IPS-18a (cell line): ENCODE data around the gene DNASE1L3.
A peak's percentile ranks its signal among the peaks of the same experiment; 100 is the strongest.
"Not testable (repeated sequence)": the region's sequence is repeated elsewhere in the genome, so short reads cannot be mapped to it uniquely, and the experiment has no call there.

Experiments
- H3K27ac ChIP-seq: one replicate; pipeline ENCODE4 v1.5.1; 2013; ENCODE audit warnings: low read length
- H3K27me3 ChIP-seq: one replicate; pipeline ENCODE4 v1.6.1; 2013; ENCODE audit warnings: mild to moderate bottlenecking, low read length; ENCODE audit not compliant: control insufficient read depth, insufficient read depth
- H3K36me3 ChIP-seq: one replicate; pipeline ENCODE4 v1.6.1; 2013; ENCODE audit warnings: low read depth, low read length; ENCODE audit not compliant: control insufficient read depth
- H3K4me1 ChIP-seq: one replicate; pipeline ENCODE4 v1.6.1; 2013; ENCODE audit warnings: low read depth, low read length; ENCODE audit not compliant: control insufficient read depth
- H3K4me3 ChIP-seq: one replicate; pipeline ENCODE4 v1.5.1; 2013; ENCODE audit warnings: low read length
- H3K9ac ChIP-seq: one replicate; pipeline ENCODE4 v1.6.1; 2013; ENCODE audit warnings: mild to moderate bottlenecking, low read length, moderate library complexity
- H3K9me3 ChIP-seq: one replicate; pipeline ENCODE4 v1.6.1; 2013; ENCODE audit warnings: low read depth, low read length; ENCODE audit not compliant: control insufficient read depth

DNASE1L3 gene

DNA sequence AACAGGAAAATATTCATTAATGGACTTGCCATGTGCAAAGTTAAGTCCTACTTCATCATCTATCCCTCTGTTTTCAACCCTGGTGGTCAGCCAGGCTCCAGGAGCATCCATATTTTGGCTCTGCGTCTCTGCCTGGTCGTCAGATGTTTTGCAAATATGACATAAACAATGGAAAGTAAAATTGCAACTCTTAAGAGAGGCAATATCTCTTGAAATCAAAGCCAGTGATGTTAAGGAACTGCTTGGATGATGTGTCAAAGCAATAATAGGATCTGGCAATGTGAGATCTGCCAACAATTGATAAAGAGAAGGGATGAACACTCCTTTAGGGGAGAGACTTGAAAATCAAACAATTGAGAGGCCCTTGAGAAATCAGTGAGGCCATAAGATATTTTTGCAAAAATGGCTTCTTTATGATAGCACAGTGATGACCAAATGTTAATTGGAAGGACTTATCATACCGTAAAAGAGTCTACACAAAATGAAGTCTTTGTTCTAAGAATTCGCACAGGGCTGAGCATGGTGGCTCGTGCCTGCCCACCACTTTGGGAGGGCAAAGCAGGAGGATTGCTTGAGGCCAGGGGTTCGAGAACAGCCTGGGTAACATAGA is 33.3 kb upstream of the DNASE1L3 start:
- Histone ChIP-seq H3K9ac (no peak overlapping the region), H3K4me1 (no peaks in the 10 kb centered on the region), H3K27me3 (peaks cover 8% of the 10 kb centered on the region), H3K36me3 (no peaks in the 10 kb centered on the region), H3K27ac (no peak overlapping the region), H3K9me3 (no peaks in the 10 kb centered on the region), H3K4me3 (no peak overlapping the region)

GRCh38 chr3:58242860-58243259 is 32.1 kb upstream of the DNASE1L3 start:
- not testable (repeated sequence) for H3K9ac ChIP-seq, H3K9me3 ChIP-seq, H3K4me1 ChIP-seq, H3K4me3 ChIP-seq, H3K36me3 ChIP-seq, H3K27ac ChIP-seq
- peaks cover 19% of the 10 kb centered on the region for H3K27me3 ChIP-seq

DNA sequence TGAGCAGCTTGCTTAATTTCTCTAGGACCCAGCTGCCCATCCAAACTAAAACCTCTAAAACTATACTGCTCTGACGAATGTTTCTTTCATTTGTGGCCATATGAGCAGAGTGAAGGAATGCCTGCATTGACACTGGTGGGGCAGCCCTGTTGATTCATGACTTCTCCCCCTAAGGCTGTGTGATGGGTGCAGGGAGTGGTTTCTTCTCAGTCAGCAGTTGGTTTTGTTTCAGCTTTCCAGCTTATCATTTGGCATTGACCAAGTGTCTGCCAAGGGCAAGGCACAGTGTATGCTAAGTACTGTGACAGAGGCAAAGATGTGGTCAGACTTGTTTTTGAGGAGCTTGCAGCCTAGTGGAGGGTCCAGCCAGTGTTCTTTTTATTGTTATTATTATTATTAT is 31.6 kb upstream of the DNASE1L3 start:
- Histone ChIP-seq H3K36me3 (no peaks in the 10 kb centered on the region), H3K27me3 (peaks cover 19% of the 10 kb centered on the region), H3K9me3 (no peaks in the 10 kb centered on the region), H3K27ac (no peak overlapping the region), H3K4me1 (no peaks in the 10 kb centered on the region), H3K9ac (no peak overlapping the region), H3K4me3 (no peak overlapping the region)

DNA sequence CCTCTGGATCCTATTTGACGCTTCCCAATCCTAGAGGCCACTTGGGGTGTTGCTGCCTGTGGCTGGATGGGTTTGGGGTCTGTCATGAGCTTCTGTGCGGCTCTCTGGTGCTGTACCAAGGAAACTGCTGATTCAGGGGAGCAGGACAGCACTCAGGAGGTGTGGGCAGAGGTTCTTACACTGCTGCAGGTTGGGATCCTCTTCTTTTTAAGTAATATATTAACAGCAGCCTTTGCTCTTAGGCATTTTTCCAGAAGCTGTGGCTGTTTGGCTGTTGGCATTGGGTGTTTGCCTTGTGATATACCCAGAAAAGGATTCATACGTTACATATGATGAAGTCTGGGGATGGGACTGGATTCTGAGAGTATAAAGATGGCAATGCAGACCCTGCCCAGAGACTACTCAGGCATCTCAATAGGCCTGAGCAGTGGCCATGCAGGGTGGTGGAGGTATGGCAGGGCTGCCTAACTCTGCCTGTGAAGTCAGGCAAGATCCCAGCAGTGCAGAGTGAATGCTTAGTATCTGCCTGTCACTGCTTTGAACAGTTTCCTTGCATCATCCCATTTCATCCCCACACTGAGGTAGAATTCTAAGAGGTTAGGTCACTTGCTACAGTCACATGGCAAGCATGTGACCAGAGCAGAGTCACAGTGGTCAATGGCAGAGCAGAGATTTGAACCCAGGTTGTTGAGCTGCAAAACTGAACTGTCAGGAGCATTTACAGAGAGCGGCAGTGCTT is 30.7 kb upstream of the DNASE1L3 start:
- H3K4me3 ChIP-seq, result no peak overlapping the region
- no peak overlapping the region for H3K9ac ChIP-seq
- no peaks in the 10 kb centered on the region for H3K9me3 ChIP-seq
- H3K36me3 ChIP-seq, result no peaks in the 10 kb centered on the region
- no peak overlapping the region for H3K27ac ChIP-seq
- peaks cover 25% of the 10 kb centered on the region for H3K27me3 ChIP-seq
- peaks cover 3% of the 10 kb centered on the region for H3K4me1 ChIP-seq

DNA sequence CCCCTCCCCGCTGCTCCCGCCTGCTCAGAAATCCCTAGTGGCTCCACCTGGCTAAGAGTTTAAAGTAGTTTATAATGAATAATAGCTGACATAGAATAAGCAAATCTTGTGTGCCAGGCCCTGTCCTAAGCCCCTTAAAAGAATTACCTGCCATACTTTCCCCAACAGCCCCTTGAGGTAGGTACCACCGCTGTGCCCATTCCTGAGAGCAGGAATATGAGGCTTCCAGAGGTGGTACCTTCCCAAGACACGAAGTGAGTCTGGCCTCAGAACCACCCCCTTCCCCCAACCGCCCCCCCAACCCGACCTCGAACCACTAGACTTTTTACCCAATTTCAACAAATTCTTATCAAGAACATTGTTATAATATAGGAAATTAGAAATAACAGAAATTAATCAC is 28.1 kb upstream of the DNASE1L3 start:
- Histone ChIP-seq H3K27me3 (peaks cover 41% of the 10 kb centered on the region), H3K36me3 (no peaks in the 10 kb centered on the region), H3K27ac (no peak overlapping the region), H3K9ac (no peak overlapping the region), H3K4me1 (peaks cover 3% of the 10 kb centered on the region), H3K4me3 (peak overlapping the region; percentile 86), H3K9me3 (no peaks in the 10 kb centered on the region)

- no peaks in the 10 kb centered on the region for H3K9me3 ChIP-seq
- H3K27me3 ChIP-seq, result peaks cover 41% of the 10 kb centered on the region
- H3K27ac ChIP-seq, result no peak overlapping the region
- peak overlapping the region; percentile 86 for H3K4me3 ChIP-seq
- no peaks in the 10 kb centered on the region for H3K36me3 ChIP-seq
- peak overlapping the region; percentile 21 for H3K9ac ChIP-seq
- H3K4me1 ChIP-seq, result peaks cover 3% of the 10 kb centered on the region
These were observed 27.3 kb upstream of the DNASE1L3 start for GRCh38 chr3:58237941-58238681.

DNA sequence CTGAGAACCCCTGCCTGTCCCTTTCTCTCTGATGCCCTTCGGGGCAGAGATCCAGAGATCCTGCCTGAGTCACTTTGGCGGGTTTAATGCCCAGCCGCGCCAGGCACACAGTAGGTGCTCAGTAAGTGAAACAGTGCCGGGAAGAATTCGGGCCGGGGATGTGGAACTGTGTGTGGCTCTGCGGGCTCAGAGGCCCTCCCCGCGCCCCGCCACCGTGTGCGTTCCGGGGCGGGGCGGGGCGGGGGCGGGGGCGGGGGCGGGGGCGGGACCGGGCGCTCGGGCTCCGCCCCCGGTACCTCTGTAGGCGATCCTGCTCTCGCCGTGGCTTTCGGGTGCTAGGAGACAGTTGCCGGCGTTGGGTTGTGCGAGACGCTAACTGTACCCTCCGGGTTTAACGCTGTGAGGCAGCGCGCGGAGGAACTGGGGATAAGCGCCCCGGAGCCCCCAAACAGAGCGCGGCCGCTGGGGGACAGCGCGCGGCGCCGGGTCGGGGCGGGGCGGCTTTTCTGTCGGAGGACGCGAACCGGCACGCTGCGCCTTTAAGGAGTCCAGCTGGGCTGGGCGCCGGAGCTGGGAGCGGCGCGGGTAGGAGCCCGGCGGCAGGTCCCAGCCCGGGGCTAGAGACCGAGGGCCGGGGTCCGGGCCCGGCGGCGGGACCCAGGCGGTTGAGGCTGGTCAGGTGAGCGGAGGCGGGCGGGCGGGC is 26.6 kb upstream of the DNASE1L3 start, which contains the start of gene ABHD6:
ABHD6 (plus strand) TSS at position 555 of the 703 bp plus-strand sequence. CDS start 18,795 bp downstream, outside the sequence.
- Histone ChIP-seq H3K4me3 (peak within 1 kb of the TSS; percentile 86), H3K27ac (no peak within 1 kb of the TSS), H3K4me1 (peaks cover 3% of the 10 kb centered on the region), H3K9ac (peak within 1 kb of the TSS; percentile 23), H3K27me3 (peaks cover 41% of the 10 kb centered on the region), H3K36me3 (no peaks in the 10 kb centered on the region), H3K9me3 (no peaks in the 10 kb centered on the region)

GRCh38 chr3:58236527-58237237 is 25.9 kb upstream of the DNASE1L3 start:
- H3K27ac ChIP-seq, result no peak overlapping the region

GRCh38 chr3:58235970-58236369 is 25.2 kb upstream of the DNASE1L3 start:
- no peaks in the 10 kb centered on the region for H3K9me3 ChIP-seq
- no peak overlapping the region for H3K27ac ChIP-seq
- peaks cover 3% of the 10 kb centered on the region for H3K4me1 ChIP-seq

More at GRCh38 chr3:58236527-58237237, 25.9 kb upstream of the DNASE1L3 start:
- Histone ChIP-seq H3K4me1 (peaks cover 3% of the 10 kb centered on the region), H3K36me3 (no peaks in the 10 kb centered on the region), H3K9me3 (no peaks in the 10 kb centered on the region), H3K4me3 (peak overlapping the region; percentile 86), H3K9ac (peak overlapping the region; percentile 23), H3K27me3 (peaks cover 41% of the 10 kb centered on the region)

GRCh38 chr3:58234516-58234931 is 23.8 kb upstream of the DNASE1L3 start:
- peaks cover 38% of the 10 kb centered on the region for H3K27me3 ChIP-seq
- H3K36me3 ChIP-seq, result no peaks in the 10 kb centered on the region
- no peaks in the 10 kb centered on the region for H3K9me3 ChIP-seq

More at GRCh38 chr3:58235970-58236369, 25.2 kb upstream of the DNASE1L3 start:
- Histone ChIP-seq H3K36me3 (no peaks in the 10 kb centered on the region), H3K4me3 (no peak overlapping the region), H3K27me3 (peaks cover 41% of the 10 kb centered on the region), H3K9ac (no peak overlapping the region)

More at GRCh38 chr3:58234516-58234931, 23.8 kb upstream of the DNASE1L3 start:
- peaks cover 3% of the 10 kb centered on the region for H3K4me1 ChIP-seq
- no peak overlapping the region for H3K27ac ChIP-seq
- H3K9ac ChIP-seq, result no peak overlapping the region
- no peak overlapping the region for H3K4me3 ChIP-seq
